Activated CD4-positive, alpha-beta T cell treated with anti-CD3 and anti-CD28 coated beads, Interleukin-2, amount 10 ng/mL, durations not matched to agents 24 days and 14 days (primary cell): ENCODE measurements around the gene LRWD1. TPM values are rescaled to one million over a fixed set of nuclear protein-coding genes. Genes with fewer than 3 reads are reported as not detected.
A peak's percentile ranks its signal among the peaks of the same experiment; 100 is the strongest.
"Not testable (repeated sequence)": the region's sequence is repeated elsewhere in the genome, so short reads cannot be mapped to it uniquely, and the experiment has no call there.

Experiments
- DNase-seq: peaks from one replicate; pipeline ENCODE4 v3.0.0; 2022
- H3K27ac Mint-ChIP-seq: one replicate; pipeline ENCODE4 v1.8.0; 2022; ENCODE audit warnings: mild to moderate bottlenecking, mixed read lengths
- H3K27me3 Mint-ChIP-seq: one replicate; pipeline ENCODE4 v1.8.0; 2022; ENCODE audit warnings: mixed read lengths
- H3K36me3 Mint-ChIP-seq: one replicate; pipeline ENCODE4 v1.8.0; 2022; ENCODE audit warnings: low read depth, mild to moderate bottlenecking, mixed read lengths
- H3K4me1 Mint-ChIP-seq: one replicate; pipeline ENCODE4 v1.8.0; 2021; ENCODE audit warnings: mixed read lengths
- H3K4me3 Mint-ChIP-seq: one replicate; pipeline ENCODE4 v1.8.0; 2022; ENCODE audit warnings: mild to moderate bottlenecking, moderate library complexity, mixed read lengths
- H3K9me3 Mint-ChIP-seq: one replicate; pipeline ENCODE4 v1.8.0; 2021; ENCODE audit warnings: mixed read lengths
- intact Hi-C: fragments of 100-400 bp; cut with micrococcal nuclease; formaldehyde crosslinking; loops from one replicate; pipeline ENCODE4 v1.15.1; 2023
- total RNA-seq: library from RNA; stranded (reverse); gene quantifications from 2 replicates; pipeline ENCODE4 v1.2.3, GENCODE V29; 2022

Gene LRWD1
- total RNA-seq, 1 donor from 2014 or later = 32.4 TPM

DNA sequence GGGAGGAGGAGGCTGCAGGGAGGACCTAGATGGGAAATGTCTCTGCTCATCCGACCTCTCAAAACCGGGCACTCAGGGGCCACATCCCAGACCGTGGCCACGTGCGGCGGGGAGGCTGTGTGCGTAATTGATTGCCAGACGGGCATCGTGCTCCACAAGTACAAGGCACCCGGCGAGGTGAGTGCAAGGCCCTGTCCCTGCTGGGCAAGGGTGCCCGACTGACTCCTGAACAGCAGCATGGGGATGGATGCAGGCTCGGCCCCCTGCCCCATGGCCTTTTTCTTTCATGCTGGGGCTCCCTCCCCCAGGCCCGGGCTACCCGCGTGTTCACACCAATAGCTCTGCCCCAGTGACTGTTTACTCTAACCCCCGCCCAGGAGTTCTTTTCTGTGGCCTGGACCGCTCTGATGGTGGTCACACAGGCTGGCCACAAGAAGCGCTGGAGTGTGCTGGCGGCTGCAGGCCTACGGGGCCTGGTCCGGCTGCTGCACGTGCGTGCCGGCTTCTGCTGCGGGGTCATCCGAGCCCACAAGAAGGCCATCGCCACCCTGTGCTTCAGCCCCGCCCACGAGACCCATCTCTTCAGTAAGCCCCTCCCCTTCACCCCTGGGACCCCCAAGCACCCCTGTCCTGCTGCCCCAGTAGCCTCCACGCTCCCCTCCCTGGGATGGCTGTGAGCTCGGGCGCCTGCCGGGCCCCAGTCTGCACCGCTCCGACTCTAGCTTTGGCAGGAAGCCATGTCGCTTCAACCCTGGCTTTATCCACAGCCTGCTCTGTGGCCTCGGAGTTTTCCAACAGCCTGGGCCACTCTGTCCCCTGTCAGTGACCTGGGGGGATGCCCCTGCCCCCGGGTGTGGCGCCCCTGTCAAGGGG, 3.9 kb downstream of the LRWD1 start:
- peak; percentile 51 for DNase-seq
- Mint-ChIP-seq H3K36me3 (peaks cover 15% of the 10 kb centered on the region), H3K27ac (no peak overlapping the region), H3K4me3 (no peak overlapping the region), H3K9me3 (no peaks in the 10 kb centered on the region), H3K27me3 (no peaks in the 10 kb centered on the region), H3K4me1 (peaks cover 17% of the 10 kb centered on the region)
- intact Hi-C loops = loop anchor here (10.0 kb wide), 1 partner anchor 184 kb away; the partner anchor contains the start of gene SH2B2

DNA sequence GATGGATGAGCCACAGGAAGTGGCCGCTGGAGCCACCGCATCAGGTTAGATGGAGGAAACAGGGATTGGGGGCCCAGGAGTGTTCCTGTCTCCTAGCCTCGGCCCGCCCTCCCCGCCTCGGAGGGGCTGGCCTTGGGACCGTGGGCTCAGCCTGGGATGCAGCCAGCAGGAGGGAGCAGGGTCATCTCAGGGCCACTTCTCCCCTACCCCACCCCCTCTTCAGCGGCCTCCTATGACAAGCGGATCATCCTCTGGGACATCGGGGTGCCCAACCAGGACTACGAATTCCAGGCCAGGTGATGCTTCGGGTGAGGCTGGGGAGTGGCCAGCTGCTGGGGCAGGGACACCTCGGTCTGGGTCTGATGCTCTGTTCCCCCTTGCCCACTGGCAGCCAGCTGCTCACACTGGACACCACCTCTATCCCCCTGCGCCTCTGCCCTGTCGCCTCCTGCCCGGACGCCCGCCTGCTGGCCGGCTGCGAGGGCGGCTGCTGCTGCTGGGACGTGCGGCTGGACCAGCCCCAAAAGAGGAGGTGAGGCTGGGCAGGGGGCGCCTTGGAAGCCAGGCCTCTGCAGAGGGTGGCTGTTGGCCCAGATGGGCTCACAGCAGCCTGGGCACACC, 4.7 kb downstream of the LRWD1 start:
- intact Hi-C loops = loop anchor here (10.0 kb wide), 1 partner anchor 185 kb away; the partner anchor contains the start of gene SH2B2
- peaks cover 11% of the 10 kb centered on the region for H3K4me1 Mint-ChIP-seq
- peak; percentile 54 for DNase-seq
- no peak overlapping the region for H3K4me3 Mint-ChIP-seq
- H3K27ac Mint-ChIP-seq = no peak overlapping the region
- no peaks in the 10 kb centered on the region for H3K9me3 Mint-ChIP-seq
- H3K27me3 Mint-ChIP-seq = no peaks in the 10 kb centered on the region
- H3K36me3 Mint-ChIP-seq = peaks cover 15% of the 10 kb centered on the region

DNA sequence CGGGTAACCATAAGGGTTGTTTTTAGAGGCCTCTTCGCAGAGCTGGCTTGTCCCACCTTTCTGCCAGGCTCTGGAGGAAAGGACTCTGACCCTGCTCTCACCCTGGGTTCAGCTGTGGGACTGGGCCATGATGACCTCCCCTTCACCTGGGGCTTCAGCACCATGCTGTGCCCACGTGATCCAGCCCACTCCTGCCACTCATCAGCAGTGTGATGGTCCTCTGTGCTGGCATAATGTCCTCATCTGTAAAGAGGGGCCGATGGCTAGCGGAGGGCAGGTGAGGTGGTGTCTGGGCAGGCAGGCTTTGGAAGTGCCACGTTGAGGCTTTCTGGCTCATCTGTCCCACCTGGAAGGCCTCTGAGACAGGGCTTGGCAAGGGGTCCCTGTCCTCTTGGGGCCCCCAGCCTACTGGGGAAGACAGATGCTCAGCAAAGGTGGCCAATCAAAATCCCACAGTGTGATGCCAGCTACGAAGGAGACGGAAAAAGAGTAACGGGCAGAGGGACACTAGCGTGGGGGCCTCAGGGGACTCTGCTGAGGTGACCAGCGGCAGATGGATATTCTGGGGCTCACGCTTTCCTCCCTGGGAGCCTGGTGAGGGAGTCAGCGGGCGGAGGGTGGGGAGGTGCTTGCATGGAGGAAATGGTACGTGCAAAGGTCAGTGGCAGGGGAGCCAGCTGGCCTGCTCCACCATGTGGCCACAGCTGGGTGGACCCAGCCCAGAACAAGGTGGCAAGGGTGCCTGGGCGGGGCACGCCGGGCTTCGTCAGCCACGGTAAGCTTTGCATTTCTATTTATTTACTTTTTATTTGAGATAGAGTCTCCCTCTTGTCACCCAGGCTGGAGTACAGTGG, 5.4 kb downstream of the LRWD1 start:
- H3K27ac Mint-ChIP-seq = no peak overlapping the region
- H3K27me3 Mint-ChIP-seq = no peaks in the 10 kb centered on the region
- no peaks in the 10 kb centered on the region for H3K9me3 Mint-ChIP-seq
- no peak overlapping the region for H3K4me3 Mint-ChIP-seq
- peaks cover 15% of the 10 kb centered on the region for H3K36me3 Mint-ChIP-seq
- H3K4me1 Mint-ChIP-seq = peaks cover 11% of the 10 kb centered on the region
- intact Hi-C loops = loop anchor here (10.0 kb wide), 1 partner anchor 185 kb away; the partner anchor contains the start of gene SH2B2
- peak; percentile 56 for DNase-seq

DNA sequence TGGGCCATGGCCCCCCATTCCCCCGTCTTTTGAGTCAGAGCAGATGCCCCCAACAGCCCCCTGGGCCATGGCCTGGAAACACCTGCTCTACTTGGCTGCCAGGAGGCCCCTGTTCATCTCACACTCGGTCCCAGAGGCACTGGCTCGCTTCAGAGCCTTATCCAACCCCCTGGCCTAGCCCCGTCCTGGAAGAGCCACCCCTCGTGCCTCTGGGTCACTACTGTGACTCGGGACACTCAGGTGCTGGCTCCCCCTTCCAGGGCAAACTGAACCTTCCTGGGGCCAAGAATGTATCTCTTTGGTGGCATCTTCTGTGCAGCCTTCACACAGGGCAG, 7.0 kb downstream of the LRWD1 start:
- H3K9me3 Mint-ChIP-seq = no peaks in the 10 kb centered on the region
- intact Hi-C loops = no loop called here

DNA sequence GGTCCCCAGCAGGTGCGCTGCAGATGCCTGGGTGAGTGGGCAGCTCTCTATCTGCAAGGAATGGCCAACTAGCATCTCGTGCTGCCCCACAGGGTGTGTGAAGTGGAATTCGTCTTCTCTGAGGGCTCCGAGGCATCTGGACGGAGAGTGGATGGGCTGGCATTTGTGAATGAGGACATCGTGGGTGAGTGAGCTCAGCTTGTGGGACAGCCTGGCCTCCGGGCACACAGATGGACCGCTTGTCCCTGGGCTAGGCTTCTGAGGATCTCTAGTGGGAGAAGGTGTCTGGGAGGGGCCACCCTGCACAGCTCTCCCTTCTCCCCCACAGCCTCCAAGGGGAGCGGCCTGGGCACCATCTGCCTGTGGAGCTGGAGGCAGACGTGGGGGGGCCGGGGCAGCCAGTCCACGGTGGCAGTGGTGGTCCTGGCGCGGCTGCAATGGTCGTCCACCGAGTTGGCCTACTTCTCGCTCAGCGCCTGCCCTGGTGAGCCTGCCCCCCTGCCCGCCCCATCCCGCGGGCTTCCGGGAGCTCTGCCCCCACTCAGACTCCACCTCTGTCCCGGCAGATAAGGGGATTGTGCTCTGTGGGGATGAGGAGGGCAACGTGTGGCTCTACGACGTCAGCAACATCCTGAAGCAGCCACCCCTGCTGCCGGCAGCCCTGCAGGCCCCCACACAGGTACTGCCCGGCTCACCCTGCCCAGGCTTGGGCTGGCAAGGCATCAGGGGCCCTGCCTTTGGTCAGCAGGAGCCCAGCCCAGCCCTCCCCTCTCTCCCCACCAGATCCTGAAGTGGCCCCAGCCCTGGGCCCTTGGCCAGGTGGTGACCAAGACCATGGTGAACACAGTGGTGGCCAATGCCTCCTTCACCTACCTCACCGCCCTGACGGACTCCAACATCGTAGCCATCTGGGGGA, 7.6 kb downstream of the LRWD1 start:
- Mint-ChIP-seq H3K27ac (no peak overlapping the region), H3K9me3 (no peaks in the 10 kb centered on the region), H3K4me1 (no peaks in the 10 kb centered on the region), H3K4me3 (no peak overlapping the region), H3K27me3 (no peaks in the 10 kb centered on the region), H3K36me3 (peaks cover 13% of the 10 kb centered on the region)
- intact Hi-C loops = no loop called here
- DNase-seq = peak; percentile 56

More for the DNA sequence above, 7.0 kb downstream of the LRWD1 start:
- Mint-ChIP-seq H3K27me3 (no peaks in the 10 kb centered on the region), H3K27ac (no peak overlapping the region), H3K4me3 (no peak overlapping the region), H3K4me1 (peaks cover 2% of the 10 kb centered on the region), H3K36me3 (peaks cover 13% of the 10 kb centered on the region)
- DNase-seq = no peak

DNA sequence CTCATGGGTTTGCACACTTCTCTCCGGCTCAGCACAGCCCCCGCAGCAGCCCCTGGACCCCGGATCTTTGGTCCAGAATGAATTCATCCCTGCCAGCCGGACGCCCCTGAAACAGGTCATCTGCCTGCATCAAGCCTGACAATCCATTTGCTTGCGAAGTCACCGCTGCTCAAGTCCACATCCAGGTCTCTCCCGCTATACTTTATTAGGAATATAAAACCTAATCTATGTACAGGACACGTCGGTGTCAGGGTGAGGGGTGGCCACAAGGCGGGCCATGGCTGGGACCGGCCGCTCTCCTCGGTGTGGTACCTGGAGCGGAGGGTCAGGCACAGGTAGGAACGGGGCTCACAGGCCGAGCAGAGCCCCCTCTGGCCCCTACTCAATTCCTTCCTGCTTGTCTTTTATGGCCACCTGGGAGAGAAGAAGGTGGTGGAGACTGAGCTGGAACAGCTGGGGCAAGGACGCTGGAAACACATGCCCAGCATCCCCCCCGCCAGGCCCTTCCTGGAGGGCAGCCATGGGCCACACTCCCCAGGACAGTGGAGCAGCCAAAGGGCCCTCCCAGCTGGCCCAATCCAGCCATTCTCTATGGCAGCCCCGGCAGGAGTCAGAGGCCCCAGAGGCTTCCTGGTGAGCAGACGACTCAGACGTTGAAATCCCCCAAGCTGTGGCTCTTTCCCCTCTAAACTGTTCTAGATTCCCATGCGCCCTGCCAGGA, 8.6 kb downstream of the LRWD1 start:
- Mint-ChIP-seq H3K4me3 (no peak overlapping the region), H3K36me3 (peaks cover 13% of the 10 kb centered on the region), H3K4me1 (no peaks in the 10 kb centered on the region), H3K27me3 (no peaks in the 10 kb centered on the region), H3K9me3 (no peaks in the 10 kb centered on the region), H3K27ac (no peak overlapping the region)
- intact Hi-C loops = no loop called here
- DNase-seq = peak; percentile 53

DNA sequence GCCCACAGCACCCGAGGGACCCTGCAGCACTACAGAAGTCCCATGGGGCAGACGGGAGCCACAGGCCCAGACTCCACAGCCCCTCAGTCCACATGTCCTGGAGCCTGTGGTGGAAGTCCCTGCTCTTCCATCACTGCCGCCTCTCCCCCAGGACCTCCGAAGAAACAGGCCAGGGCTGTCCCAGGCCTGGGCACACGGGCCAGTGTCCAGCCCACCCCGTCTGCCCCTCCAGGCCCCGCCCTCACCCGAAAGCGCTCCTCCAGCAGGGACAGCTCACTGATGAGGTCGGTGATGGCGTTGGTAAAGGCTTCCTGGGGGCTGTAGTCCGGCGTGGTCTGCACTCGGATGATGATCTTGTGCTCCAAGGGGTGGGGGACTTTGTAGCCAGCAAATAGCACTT, 9.3 kb downstream of the LRWD1 start:
- H3K4me3 Mint-ChIP-seq, H3K27ac Mint-ChIP-seq, H3K27me3 Mint-ChIP-seq, H3K9me3 Mint-ChIP-seq, H3K4me1 Mint-ChIP-seq, intact Hi-C loops: not testable (repeated sequence)
- H3K36me3 Mint-ChIP-seq = peaks cover 13% of the 10 kb centered on the region
- DNase-seq = peak; percentile 47

DNA sequence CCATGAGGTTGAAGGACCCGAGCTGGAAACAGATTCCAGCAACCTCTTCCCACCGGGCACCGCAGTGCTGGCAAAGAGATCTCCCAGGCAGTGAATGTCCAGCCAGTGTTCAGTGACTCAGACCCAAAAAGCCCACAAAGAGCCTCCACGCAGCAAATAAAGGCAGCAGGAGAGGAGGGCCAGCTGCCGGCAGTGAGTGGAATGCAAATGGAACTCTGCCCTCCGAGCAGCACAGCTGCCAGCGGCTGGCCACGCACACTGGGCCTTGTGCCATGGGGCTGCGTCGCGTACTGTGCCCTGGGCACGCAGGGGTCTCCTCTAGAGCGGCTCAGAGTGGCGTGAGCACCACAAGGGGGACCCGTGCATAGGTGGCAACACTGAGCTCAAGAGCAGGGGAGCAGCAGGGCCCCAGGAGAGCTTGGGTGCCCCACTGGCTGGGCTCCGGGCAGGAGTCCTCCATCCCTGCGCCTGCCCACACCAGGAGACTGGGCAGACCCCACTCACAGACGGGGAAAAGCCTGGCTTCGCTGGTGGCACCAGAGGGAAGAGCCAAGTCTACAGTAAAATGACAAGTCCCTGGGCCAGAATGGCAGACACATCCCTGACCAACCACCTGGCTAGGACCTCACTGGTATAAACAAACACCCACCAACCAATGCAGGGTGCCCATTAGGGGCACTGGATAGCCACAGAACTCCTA, 10.1 kb downstream of the LRWD1 start:
- H3K36me3 Mint-ChIP-seq = peaks cover 13% of the 10 kb centered on the region
- H3K9me3 Mint-ChIP-seq, H3K4me1 Mint-ChIP-seq, H3K27ac Mint-ChIP-seq, intact Hi-C loops, H3K4me3 Mint-ChIP-seq, H3K27me3 Mint-ChIP-seq: not testable (repeated sequence)
- peak; percentile 45 for DNase-seq

DNA sequence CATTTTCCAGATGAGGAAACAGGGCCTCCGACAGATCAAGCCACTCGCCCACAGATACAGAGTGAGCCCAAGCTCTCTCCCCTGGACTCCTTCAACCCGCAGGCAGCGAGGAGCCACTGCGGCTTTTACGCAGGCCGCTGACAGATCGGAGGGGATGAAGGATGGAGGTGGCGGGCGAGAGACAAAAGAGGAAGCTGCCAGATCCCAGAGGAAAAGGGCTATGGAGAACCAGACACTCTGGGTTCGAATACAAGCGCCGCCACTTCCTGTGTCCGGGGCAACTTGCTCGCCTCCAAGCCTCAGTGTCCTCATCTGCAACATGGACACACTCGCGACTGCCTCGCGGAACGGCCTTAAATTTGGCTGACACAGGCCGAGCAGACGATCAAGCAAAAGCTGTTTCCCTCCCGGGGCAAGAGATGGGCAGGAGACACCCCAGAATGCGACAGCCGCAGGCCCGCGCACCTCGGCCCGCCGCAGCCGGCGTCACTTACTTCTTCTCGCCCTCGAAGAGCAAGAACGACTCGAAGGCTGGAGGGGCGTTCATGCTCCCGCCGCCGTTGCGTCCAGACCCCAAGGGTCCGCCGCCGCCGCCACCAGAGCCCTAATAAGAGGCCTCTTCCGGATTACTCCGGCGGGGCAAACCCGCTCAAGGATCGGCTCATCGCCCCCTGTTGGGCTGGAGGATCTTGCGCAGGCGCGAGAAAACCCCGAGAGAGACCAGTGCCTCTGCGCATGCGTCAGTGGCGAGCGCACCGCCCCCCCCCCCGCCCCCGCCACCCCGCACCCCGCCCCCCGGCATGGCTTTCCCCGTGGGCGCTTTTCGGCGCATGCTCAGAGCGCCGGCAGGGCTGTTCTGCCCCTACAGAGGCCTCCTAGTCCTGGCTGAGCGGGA, 13.8 kb downstream of the LRWD1 start, which contains the start of gene POLR2J:
Gene POLR2J, minus strand, starts transcription at position 609 of the 895 bp plus-strand sequence. Its CDS starts 62 bp downstream, at position 547.
- H3K4me1 Mint-ChIP-seq, H3K9me3 Mint-ChIP-seq, intact Hi-C loops, H3K36me3 Mint-ChIP-seq, H3K27me3 Mint-ChIP-seq: not testable (repeated sequence)
- H3K4me3 Mint-ChIP-seq = peak within 1 kb of the TSS; percentile 87
- peak within 1 kb of the TSS; percentile 83 for H3K27ac Mint-ChIP-seq
- peak; percentile 97 for DNase-seq

DNA sequence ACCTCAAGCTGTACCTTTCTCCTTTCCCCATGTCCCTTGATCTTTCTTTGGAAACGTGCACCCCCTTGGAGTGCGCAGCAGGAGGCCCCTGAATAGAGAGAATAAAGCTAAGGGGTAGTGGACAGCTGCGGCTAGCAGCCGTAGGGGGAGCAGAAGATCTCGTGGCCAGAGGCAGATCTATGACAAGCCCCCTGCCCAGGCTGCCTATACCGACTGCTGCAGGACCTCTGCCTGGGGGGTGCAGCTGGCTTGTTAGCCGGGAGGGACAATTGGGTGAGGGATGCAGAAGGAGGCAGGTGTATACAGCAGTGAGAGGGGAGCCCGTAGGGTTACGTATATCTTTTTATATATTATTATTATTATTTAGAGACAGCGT, 14.4 kb downstream of the LRWD1 start:
- H3K4me3 Mint-ChIP-seq, H3K27me3 Mint-ChIP-seq, H3K4me1 Mint-ChIP-seq, H3K27ac Mint-ChIP-seq, H3K9me3 Mint-ChIP-seq, intact Hi-C loops, DNase-seq, H3K36me3 Mint-ChIP-seq: not testable (repeated sequence)

DNA sequence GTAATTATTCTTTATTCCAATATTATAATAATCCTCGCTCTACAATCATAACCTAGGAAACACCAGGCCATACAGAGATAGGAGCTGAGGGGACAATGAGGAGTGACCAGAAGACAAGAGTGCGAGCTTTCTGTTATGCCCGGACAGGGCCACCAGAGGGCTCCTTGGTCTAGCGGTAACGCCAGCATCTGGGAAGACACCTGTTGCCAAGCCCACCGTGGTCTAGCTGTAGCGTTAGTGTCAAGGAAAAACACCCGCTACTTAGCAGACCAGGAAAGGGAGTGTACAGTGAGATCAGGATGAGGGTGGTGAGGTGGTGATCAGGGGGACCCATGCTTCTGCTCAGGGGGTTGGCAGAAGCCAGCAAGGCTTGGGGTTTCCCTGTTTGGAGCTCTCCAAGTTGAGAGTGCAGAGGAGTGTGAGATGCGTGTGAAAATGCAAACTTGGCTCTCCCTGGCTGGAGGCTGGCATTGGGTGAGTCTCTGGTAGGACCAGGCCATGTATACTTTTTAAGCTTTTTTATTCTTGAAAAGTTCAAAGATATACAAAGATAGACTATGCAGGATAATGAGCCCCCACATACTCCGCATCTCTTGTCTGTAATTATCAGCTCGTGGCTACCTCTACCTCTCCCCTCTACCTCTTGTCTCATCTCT, 15.3 kb downstream of the LRWD1 start:
- H3K4me1 Mint-ChIP-seq, intact Hi-C loops, H3K27me3 Mint-ChIP-seq, H3K4me3 Mint-ChIP-seq, H3K36me3 Mint-ChIP-seq, H3K9me3 Mint-ChIP-seq, H3K27ac Mint-ChIP-seq: not testable (repeated sequence)
- DNase-seq = peak; percentile 81
